HG03442 (cell line): ENCODE data around the gene GPR141.

Experiments
- ATAC-seq: cut with Tn5 transposase; IDR thresholded peaks from one replicate; pipeline ENCODE4 v1.9.1; 2021; ENCODE audit warnings: mild to moderate bottlenecking, moderate library complexity; ENCODE audit not compliant: unreplicated experiment

Gene GPR141

DNA sequence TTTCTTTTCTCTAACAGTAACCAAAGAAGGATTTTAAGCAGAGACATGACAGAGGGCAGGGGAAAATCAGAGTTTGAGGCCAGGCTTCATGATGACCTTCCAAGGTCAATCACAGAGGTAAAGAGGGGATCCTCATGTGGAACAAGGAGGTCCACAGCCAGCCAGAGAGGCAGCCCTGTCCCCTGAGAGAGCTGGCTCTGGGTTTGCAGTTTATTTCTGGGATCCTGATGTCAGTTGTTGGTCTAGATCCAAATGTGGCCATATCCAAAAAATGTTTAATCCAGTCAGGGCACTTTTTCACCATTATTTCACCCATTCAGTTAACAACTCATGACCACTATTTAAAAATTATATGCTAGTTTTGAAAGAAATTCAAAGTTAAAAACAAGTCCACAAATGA lies 45.6 kb downstream of the GPR141 start:
- no peak for ATAC-seq

DNA sequence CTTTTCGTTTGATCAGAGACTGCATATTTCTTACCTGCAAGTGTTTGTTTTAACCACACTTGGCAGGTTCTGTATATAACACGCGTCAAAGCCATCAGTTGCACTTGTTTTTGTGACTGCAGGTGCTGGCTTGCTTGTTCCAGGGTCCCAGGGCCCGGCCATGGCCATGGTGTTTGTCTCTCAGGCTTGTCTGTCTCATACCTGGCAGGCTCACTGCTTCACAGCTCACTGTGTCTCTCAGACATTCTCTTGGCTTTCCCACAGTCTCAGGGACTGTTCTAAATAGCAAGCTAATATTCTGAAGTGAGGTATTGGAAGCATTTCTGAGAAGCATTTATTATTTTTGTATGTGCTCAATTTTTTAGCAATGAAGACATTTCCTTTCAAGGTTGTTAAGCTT lies 46.9 kb downstream of the GPR141 start:
- no peak for ATAC-seq

DNA sequence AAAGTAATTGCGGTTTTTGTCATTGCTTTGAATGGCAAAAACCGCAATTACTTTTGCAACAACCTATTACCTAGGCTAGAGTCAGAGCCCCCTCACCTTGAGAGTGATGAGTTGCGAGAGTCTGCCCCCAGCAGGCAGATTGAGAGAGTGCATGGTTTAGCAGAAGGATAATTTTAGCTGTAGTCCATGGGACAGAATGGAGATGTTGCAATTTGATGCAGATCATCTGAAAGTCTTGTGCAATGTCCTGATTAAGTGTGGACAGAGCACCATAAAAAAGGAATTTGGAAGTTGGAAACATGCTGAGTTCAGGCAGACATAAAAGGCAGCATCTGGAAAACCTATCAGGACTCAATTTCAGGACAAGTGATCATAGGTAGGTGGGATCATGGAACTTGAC lies 48.7 kb downstream of the GPR141 start:
- peak; percentile 56 for ATAC-seq

DNA sequence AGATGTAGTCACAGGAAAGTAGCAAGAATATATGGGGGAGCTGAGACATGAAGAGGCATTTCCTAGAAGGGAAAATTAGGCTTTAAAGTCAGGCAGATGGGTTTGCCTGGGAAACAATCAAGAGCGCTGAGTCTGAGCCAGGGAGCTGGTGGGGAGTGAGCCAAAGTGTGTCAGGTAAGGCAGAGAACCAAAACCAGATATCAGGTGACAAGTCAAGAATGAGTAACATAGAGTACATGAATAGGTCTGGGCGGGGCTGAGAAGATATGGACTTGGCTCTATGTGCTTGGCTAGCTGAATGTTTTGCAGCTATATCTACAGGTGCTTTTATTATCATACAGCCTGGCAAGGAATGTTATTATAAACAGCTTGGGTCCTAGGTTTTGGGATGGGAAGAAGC lies 49.3 kb downstream of the GPR141 start:
- ATAC-seq = no peak

DNA sequence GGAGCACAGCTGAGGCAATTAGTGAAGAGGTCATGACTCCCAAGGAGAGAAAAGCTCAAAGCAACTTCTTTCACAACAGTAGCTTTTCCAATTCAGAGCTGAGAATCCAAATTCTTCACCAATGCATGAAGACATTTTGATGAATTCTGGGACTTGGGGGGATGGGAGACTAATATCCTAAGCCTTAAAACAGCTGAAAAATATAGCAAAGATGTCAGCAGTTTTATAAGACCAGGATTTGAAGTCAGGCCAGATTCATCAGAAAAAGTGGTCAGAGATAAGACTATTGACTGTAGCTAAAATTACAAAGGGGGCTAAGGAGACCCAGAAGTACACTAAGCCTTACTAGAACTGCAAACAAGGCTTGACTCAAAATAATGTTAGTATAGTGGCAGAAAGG lies 51.6 kb downstream of the GPR141 start:
- ATAC-seq = no peak

DNA sequence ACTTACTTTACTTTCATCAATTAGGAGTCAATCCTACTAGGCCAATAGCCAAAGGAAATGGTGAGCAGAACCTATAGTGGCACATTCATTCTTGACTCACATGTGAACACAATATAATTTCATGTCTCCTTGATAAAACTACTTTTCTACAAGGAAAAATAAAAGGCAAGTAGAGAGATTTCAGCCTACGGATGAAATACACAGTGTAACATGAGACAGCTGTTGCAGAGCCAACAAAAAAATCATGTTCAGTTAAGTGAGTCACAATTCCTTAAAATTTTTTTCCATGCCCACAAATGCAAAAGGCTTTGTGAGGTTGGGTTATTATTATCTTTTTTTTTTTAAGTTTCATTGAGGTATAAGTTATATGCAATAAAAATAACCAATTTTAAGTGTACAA lies 54.8 kb downstream of the GPR141 start:
- ATAC-seq = no peak

DNA sequence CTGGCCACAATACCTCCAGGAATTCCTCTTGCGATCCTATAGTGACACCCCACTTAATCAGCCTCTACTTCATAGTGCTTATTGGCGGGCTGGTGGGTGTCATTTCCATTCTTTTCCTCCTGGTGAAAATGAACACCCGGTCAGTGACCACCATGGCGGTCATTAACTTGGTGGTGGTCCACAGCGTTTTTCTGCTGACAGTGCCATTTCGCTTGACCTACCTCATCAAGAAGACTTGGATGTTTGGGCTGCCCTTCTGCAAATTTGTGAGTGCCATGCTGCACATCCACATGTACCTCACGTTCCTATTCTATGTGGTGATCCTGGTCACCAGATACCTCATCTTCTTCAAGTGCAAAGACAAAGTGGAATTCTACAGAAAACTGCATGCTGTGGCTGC lies 56.8 kb downstream of the GPR141 start:
- ATAC-seq = no peak

DNA sequence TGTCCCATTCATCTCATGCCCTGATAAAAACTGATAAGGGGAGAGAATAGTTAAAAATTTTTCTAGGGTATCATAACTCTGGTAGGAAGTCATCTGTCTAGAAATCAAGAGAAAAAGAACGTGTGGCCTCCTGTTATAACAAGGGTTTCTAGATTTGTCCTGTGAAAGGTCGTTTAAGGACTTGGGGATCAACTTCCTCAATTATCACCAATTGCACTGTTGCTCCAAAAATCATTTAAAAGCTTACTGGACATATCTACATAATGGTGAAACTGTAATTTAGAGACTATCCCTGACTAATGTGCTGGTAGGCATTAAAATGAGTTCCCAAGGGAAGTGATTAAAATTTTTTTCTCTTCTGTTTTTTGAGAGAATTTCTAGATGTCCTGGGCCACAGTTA lies 58.2 kb downstream of the GPR141 start:
- no peak for ATAC-seq

DNA sequence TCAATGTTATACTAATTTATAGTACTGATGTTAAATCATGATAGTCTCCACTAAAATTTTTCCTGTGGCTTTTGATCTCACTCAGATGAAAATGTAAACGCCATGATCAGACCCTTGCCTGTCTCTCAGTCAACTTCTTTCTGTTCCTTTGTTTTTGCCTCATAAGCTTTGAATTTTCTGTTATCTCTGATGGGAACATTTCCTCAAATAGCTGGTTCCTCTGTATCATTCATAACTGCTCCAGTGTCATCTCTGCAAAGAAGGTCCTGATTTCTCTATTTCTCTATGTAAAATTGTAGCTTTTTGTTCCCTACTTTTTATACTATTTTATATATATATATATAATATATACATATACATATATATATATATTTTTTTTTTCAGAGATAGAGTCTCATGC lies 67.5 kb downstream of the GPR141 start:
- no peak for ATAC-seq

DNA sequence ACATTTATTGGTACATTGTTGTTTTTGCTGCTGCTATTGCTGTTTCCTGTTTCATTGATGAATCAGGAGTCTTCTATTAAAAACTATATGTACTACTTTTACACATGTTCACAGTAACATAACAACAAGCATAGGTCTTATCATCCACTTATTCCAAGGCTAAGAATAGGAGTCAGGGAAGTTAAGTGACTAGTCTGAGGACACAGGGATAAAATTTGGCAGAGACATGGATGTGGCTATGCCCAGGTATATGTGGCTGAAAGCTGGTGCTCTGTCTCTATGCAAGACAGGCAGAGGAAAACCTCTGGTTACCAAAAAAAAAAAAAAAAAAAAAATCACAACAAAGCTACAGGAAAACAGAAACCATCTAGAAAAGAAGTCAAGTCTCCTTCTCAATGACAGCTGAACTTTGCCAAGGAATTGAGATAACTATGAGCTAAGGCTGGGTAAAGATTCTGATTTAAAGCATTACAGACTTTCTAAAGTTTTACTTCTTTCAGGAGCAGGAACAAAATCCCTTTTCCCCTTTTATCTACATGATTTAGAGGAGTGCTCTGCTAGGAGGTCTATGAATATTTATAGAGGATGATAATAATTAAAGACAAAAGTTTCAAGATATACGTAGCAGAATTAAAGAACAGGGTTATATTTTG lies 70.0 kb downstream of the GPR141 start:
- ATAC-seq = no peak

DNA sequence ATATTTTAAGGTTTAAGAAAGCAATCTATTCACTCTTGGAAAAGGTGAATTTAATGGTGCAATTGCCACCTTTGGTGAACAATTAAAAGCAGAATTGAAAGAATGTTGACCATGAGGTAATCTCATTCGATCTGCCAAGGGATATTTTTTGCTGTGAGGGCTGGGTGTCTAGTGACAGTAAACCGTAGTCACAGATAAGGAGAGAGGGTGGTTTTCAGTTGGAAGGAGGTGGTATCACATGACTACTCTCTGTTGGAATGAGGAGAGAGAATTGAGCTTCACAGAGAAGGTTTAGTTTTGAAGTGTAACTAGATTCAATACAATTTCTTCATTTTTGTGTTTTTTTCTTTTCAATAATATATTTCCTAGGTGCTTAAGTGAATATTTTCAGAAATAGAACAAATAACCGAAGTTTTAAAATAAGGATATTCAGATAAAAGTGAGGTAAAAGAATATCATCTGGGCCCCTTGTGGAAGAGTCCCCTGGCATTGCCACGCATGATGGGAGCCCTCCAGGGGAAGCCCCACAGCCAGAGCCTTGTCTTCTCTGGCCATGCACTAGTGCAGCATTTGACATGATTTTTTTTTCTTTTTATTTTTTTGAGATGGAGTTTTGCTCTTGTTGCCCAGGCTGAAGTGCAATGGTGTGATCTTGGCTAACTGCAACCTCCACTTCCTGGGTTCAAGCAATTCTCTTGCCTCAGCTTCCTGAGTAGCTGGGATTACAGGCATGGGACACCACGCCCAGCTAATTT lies 73.4 kb downstream of the GPR141 start:
- no peak for ATAC-seq

DNA sequence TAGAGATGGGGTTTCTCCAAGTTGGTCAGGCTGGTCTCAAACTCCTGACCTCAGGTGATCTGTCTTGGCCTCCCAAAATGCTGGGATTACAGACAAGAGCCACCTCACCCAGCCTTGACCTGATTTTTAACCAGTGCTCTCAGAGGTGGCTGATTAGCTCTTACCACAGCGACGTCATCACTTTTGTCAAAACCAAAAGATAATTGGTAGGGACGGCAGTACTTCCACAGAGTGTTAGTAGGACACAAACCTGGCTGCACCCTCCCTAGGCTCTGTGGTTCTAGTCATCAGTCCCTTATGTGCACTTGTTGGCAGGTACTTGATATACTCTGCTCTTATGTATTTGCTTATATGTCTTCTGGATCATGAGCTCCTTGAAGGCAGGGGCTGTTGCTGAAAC lies 74.0 kb downstream of the GPR141 start:
- ATAC-seq = no peak

DNA sequence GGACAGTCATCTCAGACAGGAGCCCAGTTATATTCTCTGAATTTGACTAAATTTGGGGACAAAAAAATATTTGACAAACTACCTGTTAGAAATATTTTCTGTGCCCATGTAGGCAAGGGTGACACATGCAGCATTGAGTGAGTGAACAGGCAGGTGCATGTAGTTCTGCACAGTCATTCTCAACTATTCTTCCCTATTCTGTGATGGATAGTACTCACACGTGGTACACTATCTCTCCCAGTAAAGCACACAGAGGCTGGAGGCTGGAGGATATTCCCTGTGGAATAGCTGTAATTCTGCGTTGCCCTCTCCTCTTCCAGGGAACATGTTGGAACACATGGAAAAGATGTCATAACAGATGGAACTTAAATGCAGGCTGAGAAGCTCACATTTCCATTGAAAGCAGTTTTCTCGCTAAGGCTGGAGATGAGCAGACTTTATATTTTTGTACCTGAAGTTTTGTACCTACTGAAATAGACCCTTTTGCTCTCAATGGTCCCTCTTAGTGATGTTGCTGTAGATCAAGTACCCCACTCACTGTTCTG lies 75.0 kb downstream of the GPR141 start:
- no peak for ATAC-seq

DNA sequence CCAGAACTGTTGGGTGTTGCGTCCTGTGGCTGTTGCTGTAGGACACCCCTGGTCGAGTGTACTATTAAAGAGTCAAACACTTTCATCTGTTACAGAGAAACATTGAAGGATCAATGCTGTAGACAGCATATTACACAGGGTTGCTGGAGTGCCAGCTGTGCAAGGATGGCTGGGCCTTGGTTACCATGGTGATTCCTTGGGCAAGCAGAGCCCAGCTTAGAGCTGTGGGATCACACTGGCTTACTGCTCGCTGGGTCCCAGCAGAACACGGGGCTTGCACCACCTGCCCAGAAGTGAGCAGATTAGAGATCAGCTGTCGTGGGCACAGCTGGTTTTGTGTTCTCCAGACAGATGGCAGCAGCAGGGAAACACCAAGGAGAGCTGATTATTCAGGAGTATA lies 76.0 kb downstream of the GPR141 start:
- ATAC-seq = no peak

DNA sequence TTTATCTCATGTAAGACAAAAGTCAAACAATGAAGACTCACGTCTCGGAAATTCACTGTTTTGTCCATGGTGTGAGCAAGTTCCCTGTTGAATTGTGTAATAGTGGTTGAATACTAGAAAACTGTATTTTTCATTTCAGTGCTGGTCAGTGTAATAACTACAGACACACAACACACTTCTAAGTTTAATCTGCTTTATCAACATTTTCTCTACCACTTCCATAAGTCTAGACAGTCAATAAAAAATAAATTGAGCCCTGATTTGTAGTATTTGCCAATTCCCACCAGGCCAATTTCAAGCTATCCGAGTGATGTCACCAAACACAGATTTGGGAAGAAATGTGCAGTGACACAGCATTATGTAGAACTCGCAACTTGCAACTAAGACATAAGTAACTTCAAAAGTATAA lies 81.9 kb downstream of the GPR141 start:
- no peak for ATAC-seq

DNA sequence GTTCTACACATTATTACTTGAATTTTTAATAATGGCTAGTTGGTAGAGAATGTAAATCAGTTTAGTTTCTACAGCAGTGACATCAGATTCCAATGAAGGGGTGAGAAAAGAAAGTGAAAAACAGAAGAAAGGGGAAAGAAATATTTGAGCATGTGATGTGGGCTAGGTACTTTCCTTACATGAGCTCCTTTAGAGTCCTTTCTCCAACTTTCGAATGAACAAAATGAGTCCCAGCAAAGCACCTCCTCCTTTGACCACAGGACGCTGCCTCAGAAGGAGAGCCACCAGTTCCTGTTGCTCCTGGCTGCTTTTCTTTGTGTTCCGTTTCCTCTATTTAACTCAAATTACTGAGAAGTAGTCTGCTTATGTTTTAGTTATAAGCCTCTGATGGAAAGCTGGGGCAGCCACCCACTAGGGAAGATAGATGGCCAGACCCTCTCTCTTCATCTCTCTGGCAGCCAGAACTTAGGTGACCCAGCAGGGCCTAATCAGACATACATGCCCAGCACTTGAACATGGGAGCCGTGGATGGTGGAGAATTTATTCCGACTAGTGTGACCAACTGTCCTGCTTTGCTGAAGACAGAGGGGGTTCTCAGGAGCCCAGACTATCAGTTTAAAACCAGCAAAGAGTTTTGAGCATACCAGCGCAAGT lies 82.4 kb downstream of the GPR141 start:
- ATAC-seq = peak; percentile 90

DNA sequence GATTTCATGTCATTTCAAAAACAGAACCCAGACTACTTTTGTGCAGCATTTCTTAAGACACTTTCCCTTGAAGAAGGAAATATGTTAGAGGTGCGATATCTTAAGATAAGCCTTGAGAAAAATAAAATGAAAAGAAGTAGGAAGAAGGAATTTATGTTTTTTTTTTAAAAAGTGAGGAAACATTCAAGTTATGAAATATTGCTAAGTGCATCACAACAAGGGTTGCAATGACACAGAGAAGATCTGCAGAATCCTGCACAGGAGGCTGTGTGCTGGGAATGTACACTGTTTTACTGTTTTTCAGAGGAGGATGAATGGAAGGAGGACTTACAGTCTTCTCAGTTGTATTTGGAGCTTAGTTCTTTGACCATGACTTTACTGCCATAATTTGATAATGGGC lies 85.0 kb downstream of the GPR141 start:
- ATAC-seq = no peak

DNA sequence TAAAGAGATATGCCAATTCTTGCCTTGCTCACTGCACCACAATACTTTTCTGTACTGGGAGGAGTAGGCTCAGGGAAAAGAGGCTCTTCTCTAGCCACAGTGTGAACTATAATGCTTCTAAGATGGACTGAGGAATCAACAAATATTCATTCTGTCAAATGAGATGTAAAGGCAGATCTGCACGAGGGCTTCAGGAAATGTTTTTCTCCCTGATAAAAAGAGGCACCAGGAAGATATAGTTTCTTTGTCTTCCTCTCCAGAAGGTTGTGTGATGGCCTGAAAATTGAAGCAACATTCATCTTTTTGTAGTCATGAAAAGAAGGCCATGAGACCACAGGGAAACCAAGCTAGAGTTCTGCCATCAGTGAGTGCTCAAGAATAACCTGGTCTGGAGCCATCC lies 85.7 kb downstream of the GPR141 start:
- ATAC-seq = no peak

DNA sequence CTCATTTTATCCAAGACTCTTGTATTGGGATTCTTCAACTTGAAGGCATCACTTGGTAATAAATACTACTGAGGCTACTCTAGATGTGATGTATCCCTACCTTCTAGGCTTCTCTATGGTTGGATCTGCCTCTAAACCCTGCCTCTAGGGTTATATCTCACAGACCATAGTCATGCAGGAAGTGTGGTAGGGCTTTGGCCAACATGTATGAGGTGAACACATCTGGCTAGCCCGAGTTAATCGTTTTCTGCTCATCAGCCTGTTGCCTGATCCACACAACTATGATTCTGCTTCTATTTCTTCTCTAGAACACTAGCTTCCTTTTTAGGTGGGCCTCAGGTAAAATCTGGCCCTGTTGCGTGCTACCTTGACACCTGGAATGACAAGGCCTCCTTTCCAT lies 86.2 kb downstream of the GPR141 start:
- ATAC-seq = no peak

DNA sequence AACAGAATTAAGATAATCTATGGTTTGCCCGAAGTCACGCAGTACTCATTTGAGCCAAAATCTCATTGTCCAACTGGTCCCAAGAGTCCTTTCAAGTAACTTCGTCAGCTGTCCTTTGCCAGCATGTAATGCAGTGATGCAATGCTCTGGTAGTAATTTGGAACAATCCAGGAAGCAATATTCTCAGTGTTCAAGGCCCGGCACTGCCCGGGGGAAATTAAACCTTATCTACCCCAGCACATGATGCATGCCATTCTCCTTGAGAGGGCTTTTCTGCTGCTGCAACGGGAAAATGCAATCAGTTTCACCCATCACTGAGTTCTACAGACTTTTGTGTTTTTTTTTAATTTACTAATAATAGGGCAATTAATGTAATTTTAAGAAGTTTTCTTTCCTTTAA lies 87.3 kb downstream of the GPR141 start:
- no peak for ATAC-seq

DNA sequence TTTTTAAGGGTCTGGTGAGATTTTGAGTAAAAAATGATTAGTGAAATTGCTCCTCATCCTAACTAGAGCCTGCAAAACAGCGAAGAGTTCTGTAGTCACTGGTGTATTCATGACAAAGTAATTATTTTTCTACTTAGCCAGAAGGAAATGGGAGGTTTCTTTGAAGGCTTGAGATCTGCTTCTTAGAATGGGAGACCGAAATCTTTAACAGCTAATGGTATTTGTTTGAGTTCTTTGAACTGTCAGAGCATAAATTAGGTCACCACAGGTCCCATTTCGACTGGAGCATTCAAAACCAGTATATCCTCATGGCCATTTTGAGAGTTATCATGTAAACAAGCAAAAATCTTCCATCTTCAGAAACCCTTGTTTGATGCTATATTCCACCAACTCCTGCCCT lies 87.8 kb downstream of the GPR141 start:
- ATAC-seq = no peak

DNA sequence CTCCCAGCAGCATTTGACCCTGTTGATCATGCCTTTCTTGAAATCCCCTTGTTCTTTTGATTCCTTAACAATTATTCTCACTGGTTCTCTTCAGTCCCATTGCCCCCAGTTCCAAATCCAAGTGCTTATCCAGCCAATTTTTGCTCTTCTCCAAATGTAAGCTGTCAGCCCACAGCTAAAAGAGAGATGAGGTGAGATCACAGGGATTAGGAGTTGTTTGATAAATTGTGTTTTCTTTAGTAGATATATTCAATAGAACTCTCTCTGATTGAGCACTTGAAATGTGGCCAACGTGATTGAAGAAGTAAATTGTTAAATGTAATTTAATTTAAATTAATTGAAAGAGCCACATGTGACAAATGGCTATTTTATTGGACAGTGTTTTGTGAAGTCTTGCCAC lies 88.2 kb downstream of the GPR141 start:
- no peak for ATAC-seq
